GDM1 (cell line): ENCODE measurements around the gene UBE2R2.
"Not testable (repeated sequence)": the region's sequence is repeated elsewhere in the genome, so short reads cannot be mapped to it uniquely, and the experiment has no call there.

Source experiments
- DNase-seq: peaks from one replicate; lab custom pipeline; 2025; lab: John Stamatoyannopoulos, UW

Gene UBE2R2

GRCh38 chr9:33927694-33928093 is 110.7 kb downstream of the UBE2R2 start:
- DNase-seq = no peak

- DNase-seq = no peak
Observed at GRCh38 chr9:33931326-33931725, 114.4 kb downstream of the UBE2R2 start.

GRCh38 chr9:33932078-33932807 is 115.3 kb downstream of the UBE2R2 start:
- DNase-seq = no peak

GRCh38 chr9:33934188-33934878 is 117.4 kb downstream of the UBE2R2 start:
- DNase-seq = no peak

GRCh38 chr9:33939924-33940874 is 123.2 kb downstream of the UBE2R2 start:
- no peak for DNase-seq

DNA sequence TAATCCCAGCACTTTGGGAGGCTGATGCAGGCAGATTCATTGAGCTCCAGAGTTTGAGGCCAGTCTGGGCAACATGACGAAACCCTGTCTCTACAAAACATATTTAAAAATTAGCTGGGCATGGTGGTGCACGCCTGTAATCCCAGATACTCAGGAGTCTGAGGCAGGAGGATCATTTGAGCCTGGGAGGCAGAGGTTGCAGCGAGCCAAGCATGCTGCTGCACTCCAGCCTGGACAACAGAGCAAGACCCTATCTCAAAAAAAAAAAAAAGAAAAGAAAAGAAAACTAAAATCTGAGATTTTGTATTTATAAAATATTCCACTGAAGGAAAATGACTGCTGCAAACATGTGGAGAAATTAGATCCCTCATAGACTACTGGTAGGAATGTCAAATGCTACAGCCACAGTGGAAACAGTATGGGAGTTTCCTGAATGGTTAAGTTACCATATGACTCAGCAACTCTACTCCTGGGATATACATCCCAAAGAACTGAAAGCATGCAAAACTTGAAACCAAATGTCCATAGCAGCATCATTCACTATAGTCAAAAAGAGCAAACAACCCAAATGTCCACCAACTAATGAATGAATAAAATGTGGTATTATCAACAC is 125.6 kb downstream of the UBE2R2 start:
- DNase-seq = no peak

- DNase-seq = no peak
Observed at GRCh38 chr9:33943389-33943788, 126.4 kb downstream of the UBE2R2 start.

DNA sequence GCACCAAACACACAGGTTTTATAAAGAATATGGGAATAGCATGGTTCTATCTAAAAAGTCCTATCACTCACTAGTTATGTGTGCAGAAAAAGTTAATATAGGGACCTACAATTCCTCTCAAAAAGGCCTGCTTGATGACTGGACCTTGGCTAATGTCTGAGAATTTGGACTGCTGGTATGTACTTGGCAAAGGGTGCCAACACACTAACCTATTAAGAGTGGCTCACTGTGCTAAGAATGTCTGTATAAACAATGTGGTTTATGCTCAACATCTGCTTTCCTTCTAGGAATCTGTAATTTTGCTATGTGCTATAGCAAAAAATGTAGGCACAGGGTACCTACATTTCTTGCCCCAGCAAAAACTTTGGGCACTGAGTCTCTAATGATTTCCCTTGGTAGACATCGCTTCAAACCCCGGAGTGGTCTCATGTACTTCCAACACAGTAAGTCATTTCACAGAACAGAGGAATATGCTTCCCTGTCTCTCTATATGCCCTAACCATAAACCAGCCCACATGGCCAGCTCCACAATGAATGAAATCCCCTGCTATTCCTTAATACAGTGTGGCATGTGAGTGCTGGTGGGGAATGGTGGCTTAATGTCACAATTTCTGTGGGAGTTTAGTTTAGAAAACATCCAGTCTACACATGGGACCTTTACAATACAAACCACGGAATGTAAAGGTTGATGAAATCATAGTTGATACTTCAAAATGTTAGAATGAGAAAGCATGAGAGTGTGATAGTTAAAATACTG is 130.0 kb downstream of the UBE2R2 start:
- no peak for DNase-seq

- DNase-seq = no peak
Observed at GRCh38 chr9:33950371-33950770, 133.4 kb downstream of the UBE2R2 start.

DNA sequence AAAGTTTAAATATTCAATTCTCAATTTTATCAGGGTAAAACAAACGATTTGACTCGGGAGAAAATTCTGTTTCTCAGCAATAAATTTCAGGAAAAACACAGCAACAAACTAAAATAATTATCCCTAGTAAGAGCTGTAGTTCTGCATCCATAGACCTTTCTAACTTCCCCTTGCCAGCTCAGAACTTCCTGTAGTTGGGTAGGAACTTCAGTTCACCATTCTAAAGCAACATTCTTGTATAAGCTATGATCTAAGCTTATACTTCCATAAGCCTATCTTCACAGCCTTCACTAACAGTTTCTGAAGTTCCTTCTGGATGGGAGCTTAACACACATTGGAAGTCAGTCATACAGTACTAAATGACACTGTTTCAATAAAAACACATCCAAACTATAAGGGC is 135.1 kb downstream of the UBE2R2 start:
- peak; percentile 16 for DNase-seq

DNA sequence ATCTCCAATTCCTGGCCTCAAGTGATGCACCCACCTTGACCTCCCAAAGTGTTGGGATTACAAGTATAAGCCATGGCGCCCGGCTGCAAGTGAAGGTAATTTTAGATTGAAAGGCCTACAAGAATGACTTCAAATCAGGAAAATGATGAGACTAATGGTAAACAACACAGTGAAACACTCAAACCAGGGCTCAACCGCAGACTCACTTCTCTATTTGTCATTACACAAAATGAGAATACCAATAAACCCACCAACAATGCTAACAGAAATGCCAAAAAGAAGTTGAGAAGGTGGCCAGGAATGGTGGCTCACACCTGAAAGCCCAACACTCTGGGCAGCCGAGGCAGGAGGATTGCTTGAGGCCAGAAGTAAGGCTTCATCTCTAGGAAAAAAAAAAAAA is 139.6 kb downstream of the UBE2R2 start:
- DNase-seq = no peak

DNA sequence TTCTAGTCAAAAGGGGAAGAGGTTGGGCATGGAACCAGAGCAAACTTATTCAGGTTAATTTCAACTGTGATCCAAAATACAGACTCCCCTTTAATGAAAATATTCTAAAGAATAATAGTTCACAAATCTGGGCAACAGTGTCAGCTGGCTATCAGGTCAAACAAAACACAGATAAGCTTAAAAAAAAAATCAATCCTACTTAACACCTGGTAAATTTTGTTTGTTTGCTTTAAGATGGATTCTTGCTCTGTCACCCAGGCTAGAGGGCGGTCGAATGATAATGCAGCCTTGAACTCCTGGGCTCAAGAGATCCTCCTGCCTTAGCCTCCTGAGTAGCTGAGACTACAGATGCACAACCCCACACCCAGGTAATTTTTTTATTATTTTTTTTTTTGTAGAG is 142.8 kb downstream of the UBE2R2 start:
- DNase-seq = no peak

DNA sequence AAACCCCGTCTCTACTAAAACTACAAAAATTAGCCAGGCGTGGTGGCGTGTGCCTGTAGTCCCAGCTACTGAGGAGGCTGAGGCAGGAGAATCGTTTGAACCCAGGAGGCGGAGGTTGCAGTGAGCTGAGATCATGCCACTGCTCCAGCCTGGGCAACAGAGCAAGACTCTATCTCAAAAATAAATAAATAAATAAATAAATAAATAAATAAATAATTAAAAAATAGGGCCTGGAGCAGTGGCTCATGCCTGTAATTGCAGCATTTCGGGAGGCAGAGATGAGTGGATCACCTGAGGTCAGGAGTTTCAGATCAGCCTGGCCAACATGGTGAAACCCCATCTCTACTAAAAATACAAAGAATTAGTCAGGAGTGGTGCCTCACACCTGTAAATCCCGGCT is 145.5 kb downstream of the UBE2R2 start:
- DNase-seq = not testable (repeated sequence)

GRCh38 chr9:33964086-33964768 is 147.3 kb downstream of the UBE2R2 start:
- DNase-seq = no peak
